Right hindlimb (tissue), 1 donor: Measurements from ENCODE around the gene AGAP3.

Source experiments
- DNase-seq: peaks from one replicate; pipeline ENCODE4 v3.0.0-alpha.2; 2018

The AGAP3 gene

GRCh38 chr7:151074817-151075661 is 11.2 kb upstream of the AGAP3 start:
- DNase-seq, result no peak

- DNase-seq, result no peak
Measured at GRCh38 chr7:151075662-151075971, 10.7 kb upstream of the AGAP3 start.

- no peak for DNase-seq
Measured at GRCh38 chr7:151075978-151076426, 10.3 kb upstream of the AGAP3 start.

- no peak for DNase-seq
Measured at GRCh38 chr7:151076863-151077704, 9.2 kb upstream of the AGAP3 start.

GRCh38 chr7:151077705-151078232 is 8.5 kb upstream of the AGAP3 start:
- no peak for DNase-seq

- DNase-seq, result no peak
Measured at GRCh38 chr7:151078233-151079040, 7.8 kb upstream of the AGAP3 start.

GRCh38 chr7:151079199-151079910 is 6.9 kb upstream of the AGAP3 start:
- DNase-seq, result no peak

DNA sequence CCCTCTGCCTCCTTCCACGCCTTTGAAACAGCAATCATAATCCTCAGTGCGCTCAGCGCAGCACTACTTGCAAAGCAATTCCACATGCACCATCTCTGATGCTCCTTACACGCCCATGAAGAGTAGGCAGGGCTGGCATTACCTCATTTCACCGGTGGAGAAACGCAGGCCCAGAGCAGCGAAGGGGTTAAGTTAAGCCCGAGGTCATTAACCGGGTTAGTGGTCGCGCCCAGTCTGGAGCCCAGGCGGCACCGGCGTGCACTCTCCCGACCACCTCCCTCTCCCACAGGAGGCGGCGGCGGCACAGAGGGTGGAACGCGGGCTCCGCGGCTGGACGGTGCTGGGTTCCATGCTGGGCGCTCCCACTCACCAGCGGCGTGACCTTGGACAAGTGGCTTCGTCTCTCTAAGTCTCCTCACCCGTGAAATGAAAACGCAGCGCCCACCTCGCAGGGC is 6.2 kb upstream of the AGAP3 start:
- DNase-seq, result no peak

DNA sequence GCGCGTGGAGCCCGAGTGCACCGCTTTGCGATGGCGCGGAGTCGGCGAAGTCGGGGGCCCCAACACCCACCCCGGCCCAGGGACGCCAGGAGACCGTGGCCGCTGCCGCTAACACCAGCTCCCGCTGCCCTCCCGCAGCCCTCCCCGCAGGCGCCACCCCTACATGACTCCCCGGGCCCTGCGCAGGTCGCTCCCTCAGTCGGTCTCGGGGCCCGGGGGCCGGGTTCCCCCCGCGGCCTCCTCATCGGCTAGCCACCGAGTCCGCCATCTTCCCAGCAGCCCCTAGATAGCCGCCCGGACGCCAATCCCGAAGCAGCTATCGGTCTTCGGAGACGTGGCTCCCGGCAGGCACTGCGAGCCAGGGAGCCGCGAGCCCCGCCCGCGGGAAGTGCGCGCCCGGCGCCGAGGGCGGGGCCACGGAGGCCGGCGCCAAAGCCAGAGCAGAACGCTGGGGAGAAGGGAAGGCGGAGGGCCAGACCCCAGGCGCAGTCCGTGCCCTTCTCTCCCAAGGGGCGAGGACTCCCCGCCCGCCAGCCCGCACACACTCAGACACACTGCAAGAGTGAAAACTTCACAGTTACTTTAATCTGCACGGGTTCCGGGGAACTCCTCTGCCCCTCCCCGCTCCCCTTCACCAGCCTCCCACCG is 5.6 kb upstream of the AGAP3 start, which contains the start of gene FASTK:
FASTK (minus strand) TSS at position 288 of the 648 bp plus-strand sequence; CDS start at position 245, 43 bp downstream.
- DNase-seq, result peak; percentile 94

DNA sequence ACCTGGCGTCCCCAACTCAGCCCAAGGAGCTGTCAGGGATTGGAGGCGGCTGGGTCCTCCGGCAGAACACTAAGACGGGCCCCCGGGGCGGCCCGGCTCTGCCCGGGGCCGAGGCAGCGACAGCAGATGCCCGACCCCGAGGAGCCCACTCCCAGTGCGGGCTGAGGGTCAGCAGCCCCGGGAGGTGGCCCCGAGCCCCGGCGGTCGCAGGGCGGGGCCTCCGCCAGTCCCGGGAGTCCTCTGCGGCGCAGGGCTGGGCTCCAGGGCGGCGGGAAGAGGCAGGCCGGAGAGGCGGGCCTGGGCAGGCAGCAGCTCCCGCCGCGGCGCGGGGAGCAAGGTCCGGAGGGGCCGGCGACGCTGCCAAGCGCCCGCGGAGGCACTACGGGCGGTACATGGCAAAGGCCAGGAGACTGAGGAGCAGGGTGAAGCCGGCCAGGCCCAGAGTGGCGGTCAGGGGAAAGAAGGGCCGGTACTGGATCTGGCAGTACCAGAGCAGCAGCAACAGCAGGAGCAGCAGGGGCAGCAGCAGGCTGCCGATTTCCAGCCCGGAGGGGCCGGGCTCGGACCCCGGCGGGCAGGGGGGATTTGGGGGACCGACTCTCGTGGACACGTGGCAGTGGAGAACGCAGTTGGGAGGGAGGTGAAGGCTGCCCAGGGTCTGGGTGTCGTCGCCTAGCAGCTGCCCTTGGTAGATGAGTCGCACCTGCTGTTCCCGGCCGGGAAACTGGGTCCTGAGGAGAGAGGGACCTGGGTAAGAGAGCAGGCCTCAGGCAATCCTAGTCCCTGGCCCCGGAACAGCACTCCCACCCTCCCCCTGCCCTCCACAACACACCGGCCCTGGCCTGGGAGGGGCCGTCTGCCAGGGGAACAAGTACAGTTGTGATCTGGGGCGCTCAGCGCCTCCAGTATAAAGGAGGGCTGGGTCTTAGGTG is 4.8 kb upstream of the AGAP3 start:
- DNase-seq, result peak; percentile 61

DNA sequence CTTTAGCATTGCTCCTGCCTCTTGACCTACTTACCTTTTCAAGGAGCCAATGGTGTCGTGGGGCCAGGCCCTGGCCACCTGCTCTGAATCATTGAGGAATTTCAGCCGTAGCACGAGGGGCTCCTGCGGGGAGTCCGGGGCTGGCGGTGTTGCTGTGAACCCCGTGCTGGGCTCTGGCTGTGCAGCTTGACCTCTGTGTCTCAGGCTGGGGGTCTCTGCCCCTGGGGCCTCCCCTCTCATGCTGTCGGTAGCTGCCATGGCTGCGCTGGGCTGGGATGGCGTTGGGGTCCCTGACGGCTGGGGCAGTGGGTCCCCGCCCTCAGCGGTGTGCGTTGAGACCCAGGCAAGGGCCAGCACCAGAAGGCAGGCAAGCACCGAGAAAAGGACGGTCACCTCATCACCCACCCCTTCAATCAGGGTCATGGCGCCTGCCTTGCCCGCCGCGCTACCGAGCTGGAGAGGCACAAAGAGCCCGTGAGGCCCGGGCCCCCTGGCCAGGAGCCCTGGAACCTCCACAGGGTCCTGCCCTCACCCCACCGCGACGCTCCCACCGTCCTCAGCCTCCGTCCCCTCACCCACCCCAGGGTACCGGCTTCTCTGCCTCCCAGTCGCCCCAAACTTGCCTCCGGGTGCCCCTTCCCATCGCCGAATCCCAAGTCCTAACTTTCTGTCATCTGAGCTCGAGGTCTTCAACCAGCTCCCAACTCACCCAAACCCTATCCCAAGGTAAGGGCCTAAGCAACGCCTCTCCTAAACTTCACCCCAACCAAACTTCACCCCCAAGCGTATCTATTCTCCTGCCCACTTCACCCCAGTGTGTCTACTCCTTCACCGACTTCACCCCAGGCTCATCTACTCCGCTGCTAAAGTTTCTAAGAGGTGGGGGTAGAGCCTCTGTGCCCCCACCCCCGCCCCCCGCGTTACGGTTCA is 3.9 kb upstream of the AGAP3 start:
- DNase-seq, result no peak

GRCh38 chr7:151083071-151083823 is 3.0 kb upstream of the AGAP3 start, which contains the start of gene TMUB1:
TMUB1 (minus strand) TSS chr7:151083493; CDS start chr7:151082563, 930 bp downstream.
- DNase-seq, result peak; percentile 82

DNA sequence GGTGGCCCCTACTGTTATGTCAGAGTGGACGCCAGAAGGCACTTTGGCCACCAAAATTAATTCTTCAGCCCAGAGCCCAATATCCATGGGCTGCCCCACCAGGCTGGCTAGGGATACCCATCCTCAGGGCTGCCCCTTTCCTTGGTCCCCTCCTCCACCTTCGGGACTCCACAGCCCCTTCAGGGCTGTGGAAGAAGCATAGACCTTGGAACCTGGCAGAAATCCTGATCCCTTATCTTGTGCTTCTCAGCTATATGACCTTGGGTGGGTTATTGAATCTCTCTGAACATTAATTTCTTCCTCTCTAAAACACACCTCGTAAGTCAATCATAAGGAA is 2.5 kb upstream of the AGAP3 start:
- no peak for DNase-seq

DNA sequence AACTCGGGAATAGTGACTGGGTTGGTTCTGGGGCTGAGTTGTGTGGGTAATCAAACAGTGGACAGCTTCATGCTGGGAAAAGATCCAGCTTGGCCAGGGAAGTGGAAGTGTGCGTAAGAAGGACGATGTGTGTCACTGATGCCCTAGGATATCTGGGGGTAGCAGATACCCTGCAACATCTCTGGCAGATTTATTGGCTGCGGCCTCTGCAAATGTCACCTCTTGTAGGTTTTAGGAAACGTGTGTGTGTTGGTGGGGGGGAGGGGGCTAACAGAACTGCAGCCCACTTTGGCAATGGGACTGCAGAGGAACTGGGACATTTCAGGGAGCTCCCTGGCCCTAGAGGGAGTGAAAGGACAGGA is 965 bp upstream of the AGAP3 start:
- DNase-seq, result no peak

GRCh38 chr7:151086802-151087244 is 548 bp downstream of the AGAP3 start:
- DNase-seq, result peak; percentile 65

DNA sequence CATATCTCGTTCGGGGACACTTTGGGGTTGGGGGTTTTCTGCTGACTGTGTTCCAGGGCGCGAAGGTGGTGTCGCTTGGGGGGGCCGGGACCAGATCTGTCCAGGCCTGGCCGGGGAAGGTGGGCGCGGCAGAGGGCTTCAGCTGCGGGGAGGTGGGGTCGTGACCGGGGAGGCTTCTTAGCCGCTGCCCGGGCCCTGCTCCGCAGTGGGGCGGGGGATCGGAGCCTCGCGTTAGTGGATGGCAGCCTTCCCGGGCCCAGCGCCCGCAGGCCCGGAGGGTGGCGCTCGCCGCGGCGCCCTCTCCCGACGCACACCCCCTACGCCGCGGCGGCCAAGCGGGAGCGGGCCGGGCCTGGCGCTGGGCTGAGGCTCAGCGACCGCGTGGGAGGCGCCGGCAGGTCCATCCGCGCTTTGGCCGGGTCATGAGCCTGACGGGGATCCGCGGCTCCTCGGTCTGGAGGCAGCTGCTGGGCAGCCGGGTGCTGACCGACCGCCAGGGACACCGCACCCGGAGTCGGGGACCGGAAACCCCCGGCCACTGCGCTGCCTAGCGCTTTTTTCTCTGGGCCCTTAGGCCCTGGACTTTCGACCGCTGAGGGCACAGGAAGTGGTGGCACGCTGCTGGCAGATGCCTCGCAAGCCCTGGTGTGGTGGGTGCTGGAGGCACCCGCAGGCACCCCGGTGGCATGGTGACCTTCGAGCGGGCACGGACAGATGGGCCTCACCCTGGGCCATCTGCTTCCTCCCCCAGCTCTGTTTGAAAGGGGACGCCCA is 1.2 kb downstream of the AGAP3 start:
- peak; percentile 61 for DNase-seq
